ENCODE results near the gene ACACA.

- TF ChIP-seq, protein P1, sequence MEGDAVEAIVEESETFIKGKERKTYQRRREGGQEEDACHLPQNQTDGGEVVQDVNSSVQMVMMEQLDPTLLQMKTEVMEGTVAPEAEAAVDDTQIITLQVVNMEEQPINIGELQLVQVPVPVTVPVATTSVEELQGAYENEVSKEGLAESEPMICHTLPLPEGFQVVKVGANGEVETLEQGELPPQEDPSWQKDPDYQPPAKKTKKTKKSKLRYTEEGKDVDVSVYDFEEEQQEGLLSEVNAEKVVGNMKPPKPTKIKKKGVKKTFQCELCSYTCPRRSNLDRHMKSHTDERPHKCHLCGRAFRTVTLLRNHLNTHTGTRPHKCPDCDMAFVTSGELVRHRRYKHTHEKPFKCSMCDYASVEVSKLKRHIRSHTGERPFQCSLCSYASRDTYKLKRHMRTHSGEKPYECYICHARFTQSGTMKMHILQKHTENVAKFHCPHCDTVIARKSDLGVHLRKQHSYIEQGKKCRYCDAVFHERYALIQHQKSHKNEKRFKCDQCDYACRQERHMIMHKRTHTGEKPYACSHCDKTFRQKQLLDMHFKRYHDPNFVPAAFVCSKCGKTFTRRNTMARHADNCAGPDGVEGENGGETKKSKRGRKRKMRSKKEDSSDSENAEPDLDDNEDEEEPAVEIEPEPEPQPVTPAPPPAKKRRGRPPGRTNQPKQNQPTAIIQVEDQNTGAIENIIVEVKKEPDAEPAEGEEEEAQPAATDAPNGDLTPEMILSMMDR (conservative IDR thresholded peaks at IDR 0.05; ENCODE audit: low read depth in 2 of 2), result no peak
- TF ChIP-seq STAT1 (IDR thresholded peaks at IDR 0.05; ENCODE audit: unreplicated experiment) (no peak), POLR2AphosphoS5 (IDR thresholded peaks at IDR 0.05; ENCODE audit: low read depth) (no peak), JUNB (IDR thresholded peaks at IDR 0.05; ENCODE audit: unreplicated experiment) (no peak), EZH2 (IDR thresholded peaks at IDR 0.05; ENCODE audit: low read depth, unreplicated experiment) (no peak), EZH2phosphoT487 (IDR thresholded peaks at IDR 0.05; ENCODE audit: unreplicated experiment) (no peak)
- TF ChIP-seq, protein P2, sequence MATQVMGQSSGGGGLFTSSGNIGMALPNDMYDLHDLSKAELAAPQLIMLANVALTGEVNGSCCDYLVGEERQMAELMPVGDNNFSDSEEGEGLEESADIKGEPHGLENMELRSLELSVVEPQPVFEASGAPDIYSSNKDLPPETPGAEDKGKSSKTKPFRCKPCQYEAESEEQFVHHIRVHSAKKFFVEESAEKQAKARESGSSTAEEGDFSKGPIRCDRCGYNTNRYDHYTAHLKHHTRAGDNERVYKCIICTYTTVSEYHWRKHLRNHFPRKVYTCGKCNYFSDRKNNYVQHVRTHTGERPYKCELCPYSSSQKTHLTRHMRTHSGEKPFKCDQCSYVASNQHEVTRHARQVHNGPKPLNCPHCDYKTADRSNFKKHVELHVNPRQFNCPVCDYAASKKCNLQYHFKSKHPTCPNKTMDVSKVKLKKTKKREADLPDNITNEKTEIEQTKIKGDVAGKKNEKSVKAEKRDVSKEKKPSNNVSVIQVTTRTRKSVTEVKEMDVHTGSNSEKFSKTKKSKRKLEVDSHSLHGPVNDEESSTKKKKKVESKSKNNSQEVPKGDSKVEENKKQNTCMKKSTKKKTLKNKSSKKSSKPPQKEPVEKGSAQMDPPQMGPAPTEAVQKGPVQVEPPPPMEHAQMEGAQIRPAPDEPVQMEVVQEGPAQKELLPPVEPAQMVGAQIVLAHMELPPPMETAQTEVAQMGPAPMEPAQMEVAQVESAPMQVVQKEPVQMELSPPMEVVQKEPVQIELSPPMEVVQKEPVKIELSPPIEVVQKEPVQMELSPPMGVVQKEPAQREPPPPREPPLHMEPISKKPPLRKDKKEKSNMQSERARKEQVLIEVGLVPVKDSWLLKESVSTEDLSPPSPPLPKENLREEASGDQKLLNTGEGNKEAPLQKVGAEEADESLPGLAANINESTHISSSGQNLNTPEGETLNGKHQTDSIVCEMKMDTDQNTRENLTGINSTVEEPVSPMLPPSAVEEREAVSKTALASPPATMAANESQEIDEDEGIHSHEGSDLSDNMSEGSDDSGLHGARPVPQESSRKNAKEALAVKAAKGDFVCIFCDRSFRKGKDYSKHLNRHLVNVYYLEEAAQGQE (IDR thresholded peaks at IDR 0.05; ENCODE audit: unreplicated experiment), result no peak
These were observed 283.2 kb downstream of the ACACA start for GRCh38 chr17:37123386-37123785.

Measured in GM23338 (cell line).